ENCODE data around the gene MYO1C.

DNA sequence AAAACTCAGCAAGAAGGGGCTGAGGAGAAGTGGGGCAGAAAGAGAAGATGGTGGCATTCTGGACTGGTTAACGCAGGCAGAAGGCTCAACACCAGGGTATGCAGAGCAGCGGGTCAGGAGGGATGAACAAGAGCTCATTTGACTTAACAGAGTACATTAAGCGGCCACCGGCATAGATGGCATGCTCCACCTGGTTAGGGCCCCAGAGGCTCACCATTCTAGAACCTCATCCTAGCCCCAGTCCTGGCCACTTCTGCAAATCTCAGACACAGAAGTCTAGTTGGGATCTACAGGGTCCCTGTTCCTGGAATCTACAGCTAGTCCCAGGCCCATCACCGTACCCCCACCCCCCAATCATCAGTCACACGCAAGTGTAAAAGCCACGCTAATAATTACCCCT, 1.7 kb upstream of the MYO1C start:
- no peak for TF ChIP-seq CTCF (IDR thresholded peaks at IDR 0.05)
- no peak for TF ChIP-seq POLR2A (IDR thresholded peaks at IDR 0.05)
